ENCODE measurements around the gene SIK3. TPM values are rescaled to one million over a fixed set of nuclear protein-coding genes. Genes with fewer than 3 reads are reported as not detected.

SIK3 gene
- total and polyA plus RNA-seq, 8 donors = 11.1 to 27.3 (median 24.0) TPM

DNA sequence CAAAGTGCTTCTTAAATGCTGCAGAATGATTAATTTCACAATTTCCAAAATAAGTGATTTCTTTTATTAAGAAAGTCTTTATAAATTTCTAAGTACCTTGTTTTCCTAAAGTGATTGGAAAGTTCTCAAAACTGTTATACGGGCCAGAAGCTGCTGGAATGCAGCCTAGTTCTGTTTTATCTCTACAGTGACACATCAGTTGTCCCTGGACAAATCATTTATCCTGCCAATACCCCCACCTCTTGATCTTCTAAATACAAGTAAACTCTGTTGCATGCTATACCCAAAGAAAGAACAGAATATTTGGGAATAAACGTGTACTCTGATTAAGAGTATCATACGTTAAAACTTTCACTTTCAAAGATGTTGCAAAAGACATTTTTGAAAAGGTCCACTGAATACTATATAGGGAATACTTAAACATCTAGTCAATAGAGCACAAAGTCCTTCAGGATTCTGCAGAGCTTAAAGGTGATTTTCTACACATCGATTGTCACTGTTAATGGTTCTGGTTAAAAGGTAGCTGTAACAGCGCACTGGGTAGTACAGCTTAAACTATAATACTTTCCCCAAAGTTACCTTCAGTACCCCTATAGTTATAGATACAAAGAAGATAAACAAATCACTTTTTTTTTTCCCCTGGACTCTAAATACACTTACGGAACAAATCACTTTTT lies 168.7 kb downstream of the SIK3 start:
- intact Hi-C loops (cut with DNase I) = no loop called here
- no peak for DNase-seq
- ATAC-seq = peak in 2 of 4 donors; percentile 17 to 38
- Histone ChIP-seq H3K4me3 (no peak overlapping the region), H3K4me1 (peaks cover 0 to 12% (median 5%) of the 10 kb centered on the region in 3 donors), H3K9me3 (no peaks in the 10 kb centered on the region), H3K27ac (no peak overlapping the region), H3K27me3 (no peaks in the 10 kb centered on the region), H3K36me3 (no peaks in the 10 kb centered on the region)
- 23 to 27% methylated on average over 6 of the region's 6 CpGs for WGBS, 2 donors
- TF ChIP-seq, protein P1, sequence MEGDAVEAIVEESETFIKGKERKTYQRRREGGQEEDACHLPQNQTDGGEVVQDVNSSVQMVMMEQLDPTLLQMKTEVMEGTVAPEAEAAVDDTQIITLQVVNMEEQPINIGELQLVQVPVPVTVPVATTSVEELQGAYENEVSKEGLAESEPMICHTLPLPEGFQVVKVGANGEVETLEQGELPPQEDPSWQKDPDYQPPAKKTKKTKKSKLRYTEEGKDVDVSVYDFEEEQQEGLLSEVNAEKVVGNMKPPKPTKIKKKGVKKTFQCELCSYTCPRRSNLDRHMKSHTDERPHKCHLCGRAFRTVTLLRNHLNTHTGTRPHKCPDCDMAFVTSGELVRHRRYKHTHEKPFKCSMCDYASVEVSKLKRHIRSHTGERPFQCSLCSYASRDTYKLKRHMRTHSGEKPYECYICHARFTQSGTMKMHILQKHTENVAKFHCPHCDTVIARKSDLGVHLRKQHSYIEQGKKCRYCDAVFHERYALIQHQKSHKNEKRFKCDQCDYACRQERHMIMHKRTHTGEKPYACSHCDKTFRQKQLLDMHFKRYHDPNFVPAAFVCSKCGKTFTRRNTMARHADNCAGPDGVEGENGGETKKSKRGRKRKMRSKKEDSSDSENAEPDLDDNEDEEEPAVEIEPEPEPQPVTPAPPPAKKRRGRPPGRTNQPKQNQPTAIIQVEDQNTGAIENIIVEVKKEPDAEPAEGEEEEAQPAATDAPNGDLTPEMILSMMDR (IDR thresholded peaks at IDR 0.05) = no peak
- FAIRE-seq = no peak

- no peak for DNase-seq
- H3K4me3 ChIP-seq = no peak overlapping the region
- no peaks in the 10 kb centered on the region for H3K36me3 ChIP-seq
- WGBS, 2 donors = 68 to 70% methylated on average over 5 of the region's 5 CpGs
- H3K4me1 ChIP-seq = peaks cover 0 to 12% (median 5%) of the 10 kb centered on the region in 3 donors
- no peak for FAIRE-seq
- H3K9me3 ChIP-seq = no peaks in the 10 kb centered on the region
- no peak for ATAC-seq
- H3K27ac ChIP-seq = no peak overlapping the region
- intact Hi-C loops (cut with DNase I) = no loop called here
- TF ChIP-seq, protein P1 (IDR thresholded peaks at IDR 0.05) = no peak
- no peaks in the 10 kb centered on the region for H3K27me3 ChIP-seq
Observed at GRCh38 chr11:116928845-116929244, 169.4 kb downstream of the SIK3 start.

- Histone ChIP-seq H3K4me1 (peaks cover 0 to 12% (median 5%) of the 10 kb centered on the region in 3 donors), H3K4me3 (no peak overlapping the region), H3K36me3 (no peaks in the 10 kb centered on the region), H3K9me3 (no peaks in the 10 kb centered on the region), H3K27ac (no peak overlapping the region), H3K27me3 (no peaks in the 10 kb centered on the region)
- WGBS, 2 donors = 79 to 90% methylated on average over 1 of the region's 1 CpG
- ATAC-seq (peak in 1 of 4 donors; percentile 39), FAIRE-seq (no peak), DNase-seq (no peak)
- intact Hi-C loops (cut with DNase I) = no loop called here
- TF ChIP-seq, protein P1 (IDR thresholded peaks at IDR 0.05) = no peak
Observed at GRCh38 chr11:116928102-116928777, 170.0 kb downstream of the SIK3 start.

DNA sequence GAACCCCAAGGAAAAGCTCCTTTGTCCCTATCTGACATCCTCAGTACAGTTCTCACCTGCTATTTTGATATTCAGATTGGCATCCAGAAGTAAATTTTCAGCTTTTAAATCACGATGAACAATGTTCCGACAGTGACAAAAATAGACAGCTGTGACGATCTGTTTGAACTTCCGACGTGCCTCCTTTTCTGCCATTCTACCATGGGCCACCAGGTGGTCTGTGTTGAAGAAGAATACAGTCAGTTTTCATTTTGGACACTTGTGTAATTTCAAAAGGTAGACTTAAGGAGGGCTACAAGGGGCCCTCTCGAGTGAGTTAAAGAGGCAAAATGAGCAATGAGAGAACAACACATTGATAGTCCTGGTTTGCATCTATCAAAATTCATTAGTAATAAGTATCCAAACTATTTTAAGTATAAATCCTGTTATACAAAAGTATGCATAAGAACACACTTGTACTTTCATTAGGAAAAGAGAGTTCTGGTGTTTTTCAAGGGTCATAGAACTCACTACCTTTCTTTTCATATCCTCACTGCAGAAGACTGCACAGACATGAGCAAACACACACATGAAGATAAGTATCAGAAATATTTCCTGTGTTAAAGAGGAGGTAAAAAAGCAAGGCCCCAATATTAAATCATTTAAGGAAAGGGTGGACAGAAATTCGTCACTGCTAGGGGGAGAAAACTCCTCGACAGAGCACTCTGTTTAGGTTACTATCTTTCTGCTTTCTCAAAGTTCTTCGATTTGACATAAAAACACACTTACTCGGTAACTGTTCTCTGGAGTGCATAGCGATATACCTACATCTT lies 170.9 kb downstream of the SIK3 start:
- 76 to 81% methylated on average over 11 of the region's 11 CpGs for WGBS, 2 donors
- Histone ChIP-seq H3K9me3 (no peaks in the 10 kb centered on the region), H3K27ac (no peak overlapping the region), H3K36me3 (no peaks in the 10 kb centered on the region), H3K27me3 (no peaks in the 10 kb centered on the region), H3K4me1 (peaks cover 0 to 12% (median 5%) of the 10 kb centered on the region in 3 donors), H3K4me3 (no peak overlapping the region)
- TF ChIP-seq, protein P1 (IDR thresholded peaks at IDR 0.05) = peak in 1 of 4 donors; percentile 12
- FAIRE-seq (no peak), ATAC-seq (peak in 1 of 4 donors; percentile 43), DNase-seq (no peak)
- intact Hi-C loops (cut with DNase I) = no loop called here
